ENCODE measurements around the gene MAPK12.

MAPK12 gene

GRCh38 chr22:50258361-50259292 is 2.9 kb downstream of the MAPK12 start:
- in situ Hi-C loops (cut with HindIII; ENCODE audit: low pct_ligation_motif_present, low pct_unique_long_range_greater_than_20kb, low sequenced_read_pairs) = no loop called here

DNA sequence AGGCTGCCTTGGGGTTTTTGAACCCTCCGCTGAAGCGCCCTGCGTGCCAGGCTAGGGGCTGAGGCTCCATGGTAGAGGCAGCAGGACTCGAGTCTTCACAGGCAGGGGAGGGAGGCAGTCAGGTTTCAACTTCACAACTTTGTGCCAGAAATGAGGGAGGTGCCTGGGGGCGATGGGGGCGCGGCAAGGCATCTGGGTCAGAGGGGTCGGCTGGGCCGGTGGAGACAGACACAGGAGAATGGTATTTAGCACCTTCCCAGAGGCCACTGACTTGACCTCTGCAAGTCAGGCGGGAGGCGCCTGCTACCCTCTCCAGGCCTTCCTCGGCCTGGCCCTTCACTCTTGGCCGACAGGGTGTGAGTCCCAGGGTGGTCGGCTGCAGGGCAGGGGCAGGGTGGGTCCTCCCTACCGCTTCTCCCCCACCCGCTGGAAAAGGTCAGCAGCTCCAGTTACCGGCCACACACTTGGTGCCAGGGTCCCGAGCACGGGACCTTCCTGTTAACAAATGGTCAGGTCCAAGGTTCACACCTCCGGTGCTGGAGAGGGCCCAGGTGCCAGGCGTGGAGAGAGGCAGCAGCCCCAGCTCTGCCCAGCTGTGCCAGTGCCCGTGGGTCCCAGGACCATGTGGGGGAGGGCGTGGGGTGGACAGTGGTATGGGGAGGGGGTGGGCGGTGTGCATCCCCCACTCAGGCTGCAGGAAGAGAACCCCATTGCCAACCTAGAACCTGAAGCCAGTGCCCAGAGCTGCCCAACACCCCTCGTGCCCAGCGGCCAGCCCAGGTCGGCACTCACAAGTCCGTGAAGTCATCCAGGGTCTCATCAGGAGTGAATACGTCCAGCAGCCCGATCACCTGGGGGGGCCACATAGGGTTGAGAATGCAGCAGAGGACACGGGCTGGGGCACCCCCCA is 3.8 kb downstream of the MAPK12 start:
- no peak for DNase-seq
- in situ Hi-C loops (cut with HindIII; ENCODE audit: low pct_ligation_motif_present, low pct_unique_long_range_greater_than_20kb, low sequenced_read_pairs) = no loop called here

More at GRCh38 chr22:50258361-50259292, 2.9 kb downstream of the MAPK12 start:
- DNase-seq = no peak

- DNase-seq = no peak
- in situ Hi-C loops (cut with HindIII; ENCODE audit: low pct_ligation_motif_present, low pct_unique_long_range_greater_than_20kb, low sequenced_read_pairs) = no loop called here
Observed at GRCh38 chr22:50257041-50257440, 4.4 kb downstream of the MAPK12 start.

DNA sequence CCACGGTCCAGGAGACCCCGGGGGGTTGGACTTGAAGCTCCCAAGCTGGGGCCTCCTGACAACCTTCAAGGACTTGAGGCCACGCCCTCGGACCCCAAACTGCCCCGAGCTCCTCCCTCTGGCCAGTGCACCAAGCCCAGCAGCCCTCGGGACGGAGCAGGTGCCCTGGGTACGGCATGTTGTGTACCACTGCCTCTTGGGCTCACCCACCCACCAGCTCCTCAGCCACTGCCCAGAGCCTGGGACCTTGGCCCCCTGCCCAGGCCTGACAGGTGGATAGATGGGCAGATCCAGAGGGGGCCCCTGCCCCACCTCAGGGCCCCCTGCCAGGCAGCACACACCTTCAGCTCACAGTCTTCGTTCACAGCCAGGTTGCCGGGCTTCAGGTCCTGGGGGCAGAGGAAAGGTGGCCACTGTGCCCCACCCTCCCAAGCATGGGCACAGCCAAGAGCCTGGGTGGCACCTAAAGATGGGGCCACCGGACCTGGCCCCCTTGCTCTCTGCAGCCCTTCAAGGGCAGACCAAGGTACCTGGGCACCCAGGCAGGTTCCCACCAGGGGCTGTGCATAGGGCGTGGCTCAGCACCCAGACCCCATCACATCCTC is 5.1 kb downstream of the MAPK12 start:
- in situ Hi-C loops (cut with HindIII; ENCODE audit: low pct_ligation_motif_present, low pct_unique_long_range_greater_than_20kb, low sequenced_read_pairs) = no loop called here
- no peak for DNase-seq

DNA sequence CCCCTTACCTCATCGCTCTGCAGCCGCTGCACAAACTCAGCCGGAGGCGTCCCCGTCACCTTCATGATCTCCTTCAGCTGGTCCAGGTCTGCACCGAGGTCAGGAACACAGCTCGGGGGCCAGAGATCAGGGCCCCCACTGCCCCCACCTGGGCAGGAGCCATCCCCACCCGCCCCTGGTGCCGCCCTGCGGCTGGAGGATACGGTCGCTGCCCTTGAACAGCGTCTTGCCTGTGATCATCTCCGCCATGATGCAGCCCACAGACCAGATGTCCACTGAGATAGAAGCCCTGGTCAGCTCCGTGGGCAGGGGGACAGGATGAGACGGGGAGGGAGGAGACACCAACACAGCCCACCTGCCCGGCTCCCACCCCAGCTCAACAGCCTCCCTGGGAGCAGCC is 5.9 kb downstream of the MAPK12 start:
- DNase-seq = no peak
- in situ Hi-C loops (cut with HindIII; ENCODE audit: low pct_ligation_motif_present, low pct_unique_long_range_greater_than_20kb, low sequenced_read_pairs) = no loop called here

DNA sequence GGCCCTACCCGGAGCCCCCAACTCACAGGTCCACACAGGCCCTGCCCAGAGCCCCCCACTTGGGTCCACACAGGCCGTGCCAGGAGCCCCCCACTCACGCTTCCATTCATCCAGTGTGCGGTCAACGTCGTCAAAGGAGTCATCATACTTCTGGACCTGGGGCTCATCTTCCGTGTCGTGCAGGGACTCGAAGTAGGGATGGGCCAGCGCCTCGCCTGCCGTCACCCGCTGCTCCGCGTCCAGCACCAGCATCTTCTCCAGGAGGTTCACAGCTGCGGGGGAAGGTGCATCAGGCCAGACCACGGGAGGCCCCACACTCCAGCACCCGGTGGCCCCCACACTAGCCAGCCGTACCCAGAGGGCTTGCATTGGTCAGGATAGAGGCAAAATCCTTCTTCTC is 6.4 kb downstream of the MAPK12 start:
- no peak for DNase-seq
- in situ Hi-C loops (cut with HindIII; ENCODE audit: low pct_ligation_motif_present, low pct_unique_long_range_greater_than_20kb, low sequenced_read_pairs) = no loop called here

GRCh38 chr22:50253941-50254340 is 7.5 kb downstream of the MAPK12 start:
- DNase-seq = no peak
- in situ Hi-C loops (cut with HindIII; ENCODE audit: low pct_ligation_motif_present, low pct_unique_long_range_greater_than_20kb, low sequenced_read_pairs) = no loop called here

GRCh38 chr22:50253046-50253915 is 8.2 kb downstream of the MAPK12 start:
- in situ Hi-C loops (cut with HindIII; ENCODE audit: low pct_ligation_motif_present, low pct_unique_long_range_greater_than_20kb, low sequenced_read_pairs) = no loop called here
- DNase-seq = no peak

GRCh38 chr22:50252082-50253045 is 9.1 kb downstream of the MAPK12 start:
- DNase-seq = peak; percentile 65

DNA sequence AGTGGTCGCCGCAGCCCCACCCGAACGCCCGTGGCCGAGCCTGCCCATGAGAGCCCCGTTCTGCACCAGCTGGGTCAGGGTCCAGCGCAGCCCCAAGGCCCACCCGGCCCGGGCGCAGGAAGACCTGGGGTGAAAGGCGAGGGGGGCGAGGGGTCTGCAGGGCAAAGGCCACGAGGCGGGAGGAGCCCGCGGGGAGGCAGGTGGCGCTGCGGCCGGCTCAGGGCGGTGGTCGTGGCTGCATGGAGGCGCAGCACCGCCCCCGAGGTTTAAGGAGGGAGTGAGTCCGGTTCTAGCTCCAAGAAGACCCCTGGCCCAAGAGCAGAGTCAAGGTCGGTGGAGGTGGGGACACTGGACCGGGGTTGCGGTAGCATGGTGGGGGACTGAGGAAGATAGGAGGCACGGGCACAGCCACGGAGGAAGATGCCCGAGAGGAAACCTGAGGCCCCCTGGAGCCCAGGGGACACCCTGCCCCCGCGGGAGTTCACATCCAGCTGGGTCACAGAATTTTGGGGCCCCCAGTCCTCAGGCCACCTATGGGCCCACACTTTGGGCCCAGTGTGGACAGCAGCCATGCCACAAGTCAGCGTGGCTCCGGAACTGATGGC is 9.9 kb downstream of the MAPK12 start:
- no peak for DNase-seq
- in situ Hi-C loops (cut with HindIII; ENCODE audit: low pct_ligation_motif_present, low pct_unique_long_range_greater_than_20kb, low sequenced_read_pairs) = no loop called here

More at GRCh38 chr22:50252082-50253045, 9.1 kb downstream of the MAPK12 start:
- in situ Hi-C loops (cut with HindIII; ENCODE audit: low pct_ligation_motif_present, low pct_unique_long_range_greater_than_20kb, low sequenced_read_pairs) = no loop called here

- in situ Hi-C loops (cut with HindIII; ENCODE audit: low pct_ligation_motif_present, low pct_unique_long_range_greater_than_20kb, low sequenced_read_pairs) = no loop called here
- peak; percentile 83 for DNase-seq
Observed at GRCh38 chr22:50250555-50251476, 10.7 kb downstream of the MAPK12 start, which contains the start of gene HDAC10. HDAC10 (minus strand) TSS chr22:50251265; CDS start chr22:50251032, 233 bp downstream.

DNA sequence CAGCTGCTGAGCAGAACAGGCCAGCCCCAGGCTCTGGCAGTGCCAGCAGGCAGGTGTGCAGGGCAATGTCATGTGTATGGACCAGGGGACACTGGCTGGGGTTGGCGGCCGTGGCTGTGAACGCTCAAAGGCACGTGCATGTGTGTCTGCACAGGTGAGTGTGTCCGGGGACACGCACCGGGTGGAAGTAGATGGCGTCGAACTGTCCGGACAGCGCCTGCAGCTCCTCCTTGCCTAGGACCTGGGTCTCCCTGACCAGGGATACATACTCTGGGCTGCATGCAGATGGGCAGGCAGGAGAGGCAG is 11.3 kb downstream of the MAPK12 start:
- DNase-seq = no peak
- in situ Hi-C loops (cut with HindIII; ENCODE audit: low pct_ligation_motif_present, low pct_unique_long_range_greater_than_20kb, low sequenced_read_pairs) = no loop called here

- no peak for DNase-seq
- in situ Hi-C loops (cut with HindIII; ENCODE audit: low pct_ligation_motif_present, low pct_unique_long_range_greater_than_20kb, low sequenced_read_pairs) = no loop called here
Observed at GRCh38 chr22:50249341-50250248, 11.9 kb downstream of the MAPK12 start.

- in situ Hi-C loops (cut with HindIII; ENCODE audit: low pct_ligation_motif_present, low pct_unique_long_range_greater_than_20kb, low sequenced_read_pairs) = no loop called here
Observed at GRCh38 chr22:50248196-50249081, 13.0 kb downstream of the MAPK12 start.

More at GRCh38 chr22:50248196-50249081, 13.0 kb downstream of the MAPK12 start:
- DNase-seq = no peak

All from ACHN (cell line).